Left lung (tissue), 10 donors: ENCODE results near the gene MINPP1. TPM values are rescaled to one million over a fixed set of nuclear protein-coding genes. Genes with fewer than 3 reads are reported as not detected.

Experiments
- ATAC-seq: fragments of 200-7000 bp; cut with Tn5 transposase; one replicate; pipeline ENCODE4 v1.9.1; 2020; ENCODE audit warnings: moderate library complexity
- DNase-seq, 4 donors: peaks; one replicate each; pipeline ENCODE4 v3.0.0-alpha.2; 2013 to 2020
- H3K27ac ChIP-seq, 2 donors: fragments of 200-600 bp; sonication (generic) in 1 of 2; one replicate each; pipeline versions ENCODE4 v1.5.0 to v1.8.0; 2020 to 2021
- H3K27me3 ChIP-seq, 2 donors: fragments of 200-600 bp; sonication (generic) in 1 of 2; one replicate each; pipeline versions ENCODE4 v1.5.0 to v1.8.0; 2020 to 2021
- H3K36me3 ChIP-seq, 2 donors: fragments of 200-600 bp; sonication (generic) in 1 of 2; one replicate each; pipeline versions ENCODE4 v1.5.0 to v1.8.0; 2020 to 2021
- H3K4me1 ChIP-seq, 2 donors: fragments of 200-600 bp; one replicate each; pipeline ENCODE4 v1.8.0; 2021
- H3K4me3 ChIP-seq, 2 donors: fragments of 200-600 bp; sonication (generic) in 1 of 2; one replicate each; pipeline versions ENCODE4 v1.5.0 to v1.8.0; 2020 to 2021; ENCODE audit warnings: mild to moderate bottlenecking in 1 of 2
- H3K9me3 ChIP-seq, 2 donors: fragments of 200-600 bp; sonication (generic) in 1 of 2; one replicate each; pipeline versions ENCODE4 v1.5.0 to v1.8.0; 2020 to 2021
- CTCF ChIP-seq, 2 donors: fragments of 200-600 bp; sonication (generic) in 1 of 2; IDR thresholded peaks; one replicate each; pipeline versions ENCODE4 v1.5.0 to v1.8.0; 2021; ENCODE audit warnings: antibody characterized with exemption in 2 of 2
- intact Hi-C, 2 donors: fragments of 100-400 bp; cut with DNase I; formaldehyde crosslinking; loops; one replicate each; pipeline versions ENCODE4 v1.11.2 to v1.14.2; 2022
- polyA plus RNA-seq, 6 donors: library from polyadenylated mRNA; unstranded; fragments of 120-200 nt; gene quantifications; one replicate each; pipeline ENCODE4 v1.2.1, GENCODE V29; 2013; ENCODE audit not compliant: insufficient read length in 6 of 6
- total RNA-seq, 2 donors: library from RNA; stranded (reverse); fragmentation: NEBNext Ultra II Directional; extraction: Animal tissue kit (Norgen Biotek cat#: 25700); gene quantifications; one replicate each; pipeline ENCODE4 v1.2.1, GENCODE V29; 2021
- donor health status: DM: no; HTN: yes; CAD: no.
- donor health status: DM: no; HTN: no; CAD: no.

Gene MINPP1
- total and polyA plus RNA-seq, 8 donors: 16.8 to 50.0 (median 40.7) TPM

DNA sequence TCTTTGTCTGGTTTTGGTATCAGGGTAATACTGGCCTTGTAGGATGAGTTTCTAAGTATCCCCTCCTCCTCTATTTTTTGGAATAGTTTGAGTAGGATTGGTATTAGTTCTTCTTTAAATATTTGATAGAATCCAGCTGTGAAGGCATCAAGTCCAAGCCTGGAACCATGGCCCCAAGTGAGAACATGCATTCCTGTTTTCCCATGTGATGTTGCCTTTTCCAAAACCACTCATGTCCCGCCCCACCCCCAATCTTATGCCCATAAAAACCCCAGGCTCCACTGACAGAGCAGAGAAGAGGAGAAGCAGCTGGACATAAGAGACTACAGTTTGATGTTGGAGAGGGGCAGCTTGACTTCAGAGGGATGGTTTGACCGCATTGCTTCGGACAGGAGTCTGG lies 71.2 kb downstream of the MINPP1 start:
- Histone ChIP-seq H3K36me3 (no peaks in the 10 kb centered on the region), H3K4me3 (no peak overlapping the region), H3K27ac (no peak overlapping the region), H3K9me3 (no peaks in the 10 kb centered on the region), H3K4me1 (no peaks in the 10 kb centered on the region), H3K27me3 (no peaks in the 10 kb centered on the region)
- no peak for TF ChIP-seq CTCF (IDR thresholded peaks at IDR 0.05)
- intact Hi-C loops: no loop called here
- ATAC-seq (no peak), DNase-seq (no peak)

DNA sequence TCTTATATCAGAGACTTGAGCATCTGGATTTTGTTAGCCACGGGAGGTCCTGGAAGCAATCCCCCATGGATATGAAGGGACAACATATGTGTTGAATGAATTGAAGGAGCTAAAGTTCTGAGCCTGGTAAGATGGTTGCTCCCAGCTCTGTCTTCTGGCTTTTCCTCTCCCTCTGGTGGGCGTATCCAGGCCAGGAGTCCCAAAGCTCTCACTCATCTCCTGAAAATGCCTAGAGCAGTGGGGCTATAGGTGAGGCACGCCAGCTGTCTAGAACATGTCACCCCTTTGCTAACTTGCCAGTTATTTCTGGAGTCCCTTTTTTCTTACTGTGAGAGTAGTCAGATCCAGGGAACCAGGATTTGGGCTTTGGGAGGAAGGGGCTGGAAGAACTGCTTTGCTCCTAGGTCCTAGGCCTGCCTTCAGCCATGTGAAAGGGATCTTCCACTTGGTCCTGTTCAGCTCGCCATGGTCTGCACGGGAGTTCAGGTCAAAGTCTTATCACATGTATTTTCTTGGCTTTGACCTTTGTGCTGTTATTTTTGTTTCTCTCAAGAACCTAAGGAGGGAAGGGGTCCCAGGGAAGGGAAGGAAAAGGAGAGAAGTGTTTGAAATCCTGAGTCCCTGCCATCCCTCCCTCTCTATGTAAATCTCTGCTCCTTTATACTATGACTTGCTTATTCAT lies 73.6 kb downstream of the MINPP1 start:
- Histone ChIP-seq H3K4me3 (no peak overlapping the region), H3K4me1 (no peaks in the 10 kb centered on the region), H3K27ac (no peak overlapping the region), H3K9me3 (no peaks in the 10 kb centered on the region), H3K27me3 (no peaks in the 10 kb centered on the region), H3K36me3 (no peaks in the 10 kb centered on the region)
- no peak for TF ChIP-seq CTCF (IDR thresholded peaks at IDR 0.05)
- intact Hi-C loops: no loop called here
- ATAC-seq (no peak), DNase-seq (no peak)

DNA sequence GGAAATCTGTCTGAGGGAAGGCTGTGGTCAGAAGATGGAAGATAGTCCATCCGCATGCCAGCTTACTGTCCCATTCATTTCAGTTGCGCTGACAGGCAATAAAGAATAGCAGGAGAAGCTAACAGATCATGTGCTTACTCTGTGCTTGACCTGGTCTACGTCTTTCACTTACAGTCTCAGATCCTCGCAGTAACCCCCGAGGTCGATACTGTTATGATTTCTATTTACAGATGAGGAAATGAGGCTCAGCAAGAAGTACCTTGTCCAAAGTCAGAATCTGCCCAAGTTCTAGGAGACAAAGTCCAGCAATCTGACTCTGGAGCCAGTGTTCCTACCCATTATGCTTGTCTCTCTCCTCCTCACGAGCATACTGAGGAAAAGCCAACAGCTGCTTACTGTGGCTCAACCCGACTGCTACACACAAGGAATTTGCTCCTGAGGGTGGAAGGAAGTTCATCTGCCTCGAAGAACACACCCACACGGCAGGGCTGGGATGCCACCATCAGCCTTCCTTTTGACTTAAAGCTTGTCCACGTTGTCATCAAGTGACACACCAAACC lies 74.2 kb downstream of the MINPP1 start:
- ATAC-seq (peak; percentile 32), DNase-seq (peak in 1 of 4 donors; percentile 32)
- Histone ChIP-seq H3K9me3 (no peaks in the 10 kb centered on the region), H3K27me3 (no peaks in the 10 kb centered on the region), H3K4me1 (no peaks in the 10 kb centered on the region), H3K4me3 (no peak overlapping the region), H3K27ac (no peak overlapping the region), H3K36me3 (no peaks in the 10 kb centered on the region)
- intact Hi-C loops: no loop called here
- TF ChIP-seq CTCF (IDR thresholded peaks at IDR 0.05): no peak

- Histone ChIP-seq H3K9me3 (no peaks in the 10 kb centered on the region), H3K27ac (no peak overlapping the region), H3K36me3 (no peaks in the 10 kb centered on the region), H3K27me3 (no peaks in the 10 kb centered on the region), H3K4me3 (no peak overlapping the region), H3K4me1 (no peaks in the 10 kb centered on the region)
- no peak for ATAC-seq
- intact Hi-C loops: no loop called here
- no peak for TF ChIP-seq CTCF (IDR thresholded peaks at IDR 0.05)
- DNase-seq: peak in 2 of 4 donors; percentile 63 to 74
Observed at GRCh38 chr10:87579563-87579962, 74.9 kb downstream of the MINPP1 start.

- no peaks in the 10 kb centered on the region for H3K9me3 ChIP-seq
- no peak overlapping the region for H3K4me3 ChIP-seq
- no peak for ATAC-seq
- H3K27me3 ChIP-seq: no peaks in the 10 kb centered on the region
- no peaks in the 10 kb centered on the region for H3K36me3 ChIP-seq
- no peak for TF ChIP-seq CTCF (IDR thresholded peaks at IDR 0.05)
- no peak for DNase-seq
- intact Hi-C loops: no loop called here
- no peak overlapping the region for H3K27ac ChIP-seq
- H3K4me1 ChIP-seq: no peaks in the 10 kb centered on the region
Observed at GRCh38 chr10:87580016-87580415, 75.3 kb downstream of the MINPP1 start.
